ENCODE results near the gene SYNDIG1. TPM values are rescaled to one million over a fixed set of nuclear protein-coding genes. Genes with fewer than 3 reads are reported as not detected.

SYNDIG1 gene
- total RNA-seq, 1 experiment from 2014 or later = not detected

- no TSS peak for BruUV-seq (replicated peaks)
- TF ChIP-seq CTCF (IDR thresholded peaks at IDR 0.05; ENCODE audit: unreplicated experiment) = no peak
- Mint-ChIP-seq H3K9me3 (ENCODE audit: low read depth, unreplicated experiment) (no peaks in the 10 kb centered on the region), H3K27ac (ENCODE audit: unreplicated experiment) (no peak overlapping the region), H3K27me3 (ENCODE audit: unreplicated experiment) (peaks cover 37% of the 10 kb centered on the region), H3K4me1 (ENCODE audit: low read depth, unreplicated experiment) (no peaks in the 10 kb centered on the region), H3K4me3 (ENCODE audit: low read depth, unreplicated experiment) (no peak overlapping the region), H3K36me3 (ENCODE audit: insufficient read depth, unreplicated experiment) (no peaks in the 10 kb centered on the region)
- intact Hi-C loops (cut with micrococcal nuclease; ENCODE audit: unreplicated experiment) = no loop called here
- CTCF ChIA-PET = no interaction called here
- no peak for DNase-seq
Measured at GRCh38 chr20:24542721-24543120, 73.3 kb downstream of the SYNDIG1 start.

GRCh38 chr20:24543168-24543567 lies 73.7 kb downstream of the SYNDIG1 start:
- BruUV-seq (replicated peaks) = no TSS peak
- H3K36me3 Mint-ChIP-seq (ENCODE audit: insufficient read depth, unreplicated experiment) = no peaks in the 10 kb centered on the region
- no peak for DNase-seq
- intact Hi-C loops (cut with micrococcal nuclease; ENCODE audit: unreplicated experiment) = no loop called here
- no peak overlapping the region for H3K27ac Mint-ChIP-seq (ENCODE audit: unreplicated experiment)
- TF ChIP-seq CTCF (IDR thresholded peaks at IDR 0.05; ENCODE audit: unreplicated experiment) = no peak
- H3K27me3 Mint-ChIP-seq (ENCODE audit: unreplicated experiment) = peaks cover 40% of the 10 kb centered on the region
- H3K4me3 Mint-ChIP-seq (ENCODE audit: low read depth, unreplicated experiment) = no peak overlapping the region
- H3K9me3 Mint-ChIP-seq (ENCODE audit: low read depth, unreplicated experiment) = no peaks in the 10 kb centered on the region
- no peaks in the 10 kb centered on the region for H3K4me1 Mint-ChIP-seq (ENCODE audit: low read depth, unreplicated experiment)
- CTCF ChIA-PET = no interaction called here

- TF ChIP-seq CTCF (IDR thresholded peaks at IDR 0.05; ENCODE audit: unreplicated experiment) = no peak
- peaks cover 46% of the 10 kb centered on the region for H3K27me3 Mint-ChIP-seq (ENCODE audit: unreplicated experiment)
- DNase-seq = no peak
- no peaks in the 10 kb centered on the region for H3K4me1 Mint-ChIP-seq (ENCODE audit: low read depth, unreplicated experiment)
- no peak overlapping the region for H3K4me3 Mint-ChIP-seq (ENCODE audit: low read depth, unreplicated experiment)
- H3K27ac Mint-ChIP-seq (ENCODE audit: unreplicated experiment) = no peak overlapping the region
- H3K36me3 Mint-ChIP-seq (ENCODE audit: insufficient read depth, unreplicated experiment) = no peaks in the 10 kb centered on the region
- no TSS peak for BruUV-seq (replicated peaks)
- intact Hi-C loops (cut with micrococcal nuclease; ENCODE audit: unreplicated experiment) = no loop called here
- no peaks in the 10 kb centered on the region for H3K9me3 Mint-ChIP-seq (ENCODE audit: low read depth, unreplicated experiment)
- CTCF ChIA-PET = no interaction called here
Measured at GRCh38 chr20:24543741-24544140, 74.3 kb downstream of the SYNDIG1 start.

GRCh38 chr20:24544371-24544770 lies 74.9 kb downstream of the SYNDIG1 start:
- peaks cover 52% of the 10 kb centered on the region for H3K27me3 Mint-ChIP-seq (ENCODE audit: unreplicated experiment)
- H3K4me3 Mint-ChIP-seq (ENCODE audit: low read depth, unreplicated experiment) = no peak overlapping the region
- no TSS peak for BruUV-seq (replicated peaks)
- DNase-seq = no peak
- H3K9me3 Mint-ChIP-seq (ENCODE audit: low read depth, unreplicated experiment) = no peaks in the 10 kb centered on the region
- CTCF ChIA-PET = no interaction called here
- H3K4me1 Mint-ChIP-seq (ENCODE audit: low read depth, unreplicated experiment) = no peaks in the 10 kb centered on the region
- intact Hi-C loops (cut with micrococcal nuclease; ENCODE audit: unreplicated experiment) = no loop called here
- H3K27ac Mint-ChIP-seq (ENCODE audit: unreplicated experiment) = no peak overlapping the region
- no peaks in the 10 kb centered on the region for H3K36me3 Mint-ChIP-seq (ENCODE audit: insufficient read depth, unreplicated experiment)
- no peak for TF ChIP-seq CTCF (IDR thresholded peaks at IDR 0.05; ENCODE audit: unreplicated experiment)

GRCh38 chr20:24545168-24545567 lies 75.7 kb downstream of the SYNDIG1 start:
- intact Hi-C loops (cut with micrococcal nuclease; ENCODE audit: unreplicated experiment) = no loop called here
- H3K27ac Mint-ChIP-seq (ENCODE audit: unreplicated experiment) = no peak overlapping the region
- TF ChIP-seq CTCF (IDR thresholded peaks at IDR 0.05; ENCODE audit: unreplicated experiment) = no peak
- no peaks in the 10 kb centered on the region for H3K4me1 Mint-ChIP-seq (ENCODE audit: low read depth, unreplicated experiment)
- CTCF ChIA-PET = no interaction called here
- H3K4me3 Mint-ChIP-seq (ENCODE audit: low read depth, unreplicated experiment) = no peak overlapping the region
- no peak for DNase-seq
- no TSS peak for BruUV-seq (replicated peaks)
- H3K9me3 Mint-ChIP-seq (ENCODE audit: low read depth, unreplicated experiment) = no peaks in the 10 kb centered on the region
- no peaks in the 10 kb centered on the region for H3K36me3 Mint-ChIP-seq (ENCODE audit: insufficient read depth, unreplicated experiment)
- H3K27me3 Mint-ChIP-seq (ENCODE audit: unreplicated experiment) = peaks cover 56% of the 10 kb centered on the region
